Muscle of leg (tissue), 11 donors: Measurements from ENCODE around the gene PCP2. TPM values are rescaled to one million over a fixed set of nuclear protein-coding genes. Genes with fewer than 3 reads are reported as not detected.
A peak's percentile ranks its signal among the peaks of the same experiment; 100 is the strongest.

ENCODE experiments used
- DNase-seq: peaks from one replicate; pipeline ENCODE4 v3.0.0; 2013
- H3K27ac ChIP-seq: one replicate; pipeline ENCODE4 v1.5.1; 2013; ENCODE audit warnings: mild to moderate bottlenecking, low read length, control low read depth
- H3K27me3 ChIP-seq: one replicate; pipeline ENCODE4 v1.6.1; 2013; ENCODE audit warnings: low read length; ENCODE audit not compliant: control insufficient read depth, insufficient read depth
- H3K36me3 ChIP-seq: one replicate; pipeline ENCODE4 v1.6.1; 2013; ENCODE audit warnings: low read length; ENCODE audit not compliant: control insufficient read depth, insufficient read depth
- H3K4me1 ChIP-seq: one replicate; pipeline ENCODE4 v1.6.1; 2013; ENCODE audit warnings: low read length; ENCODE audit not compliant: control insufficient read depth, insufficient read depth
- H3K4me3 ChIP-seq: one replicate; pipeline ENCODE4 v1.5.1; 2013; ENCODE audit warnings: low read length, control low read depth
- H3K9me3 ChIP-seq: replicated peaks from 2 replicates; pipeline ENCODE4 v1.6.1; 2013; ENCODE audit warnings: low read depth, low read length; ENCODE audit not compliant: control insufficient read depth
- WGBS: methylation state at CpG from one replicate; pipeline ENCODE4 v1.1.5; 2013; ENCODE audit warnings: missing lambda C conversion rate; ENCODE audit not compliant: insufficient coverage; 5-methylcytosine and 5-hydroxymethylcytosine counted together
- polyA plus RNA-seq, 8 donors: library from polyadenylated mRNA; unstranded; fragments of 120-200 nt; gene quantifications; one replicate each; pipeline versions ENCODE4 v1.2.1 to v1.2.3, GENCODE V29; 2013; ENCODE audit warnings: inconsistent platforms in 1 of 8, low replicate concordance in 1 of 8; ENCODE audit not compliant: insufficient read length in 8 of 8, insufficient read depth in 1 of 8
- total RNA-seq: library from RNA; stranded (reverse); fragments of 120-200 nt; gene quantifications from one replicate; pipeline ENCODE4 v1.2.4, GENCODE V29; 2013

The PCP2 gene
- total and polyA plus RNA-seq, 9 donors: 0.32 TPM; not detected in 8

DNA sequence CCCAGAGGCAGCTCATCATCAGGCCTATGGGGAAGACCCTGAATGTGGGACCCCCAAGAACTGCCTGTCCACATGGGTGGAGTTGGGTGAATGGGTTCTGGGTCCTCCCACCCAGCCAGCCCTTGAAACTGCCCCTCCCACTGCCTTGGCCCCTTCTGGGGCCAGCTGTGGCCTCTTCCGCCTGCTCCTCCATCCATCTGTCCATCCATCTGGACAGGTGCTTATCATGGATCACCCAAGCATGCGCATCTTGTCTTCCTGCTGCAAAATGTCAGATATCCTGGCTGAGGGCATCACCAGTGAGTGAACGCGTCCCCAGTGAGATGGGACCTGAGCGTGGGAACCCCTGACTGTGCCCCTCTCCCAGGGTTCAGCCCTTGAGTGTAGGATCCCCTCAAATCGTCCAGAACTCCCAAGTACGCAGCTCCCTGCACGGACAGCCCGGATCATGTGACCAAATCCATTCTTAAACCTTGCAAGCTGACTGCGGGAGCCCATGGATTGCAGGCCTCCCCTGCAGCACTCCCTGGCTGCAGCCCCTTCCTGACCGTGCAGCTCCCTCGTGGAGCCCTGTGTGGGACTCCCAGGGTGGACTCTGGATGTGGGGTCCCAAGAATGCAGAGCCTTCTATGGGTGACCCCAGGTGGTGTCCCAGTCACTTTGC, 5.4 kb upstream of the PCP2 start:
- WGBS: 65% methylated on average over 8 of the region's 12 CpGs
- Histone ChIP-seq H3K27me3 (peaks cover 27% of the 10 kb centered on the region), H3K9me3 (no peaks in the 10 kb centered on the region), H3K4me1 (no peaks in the 10 kb centered on the region), H3K4me3 (no peak overlapping the region), H3K36me3 (no peaks in the 10 kb centered on the region), H3K27ac (no peak overlapping the region)
- no peak for DNase-seq

DNA sequence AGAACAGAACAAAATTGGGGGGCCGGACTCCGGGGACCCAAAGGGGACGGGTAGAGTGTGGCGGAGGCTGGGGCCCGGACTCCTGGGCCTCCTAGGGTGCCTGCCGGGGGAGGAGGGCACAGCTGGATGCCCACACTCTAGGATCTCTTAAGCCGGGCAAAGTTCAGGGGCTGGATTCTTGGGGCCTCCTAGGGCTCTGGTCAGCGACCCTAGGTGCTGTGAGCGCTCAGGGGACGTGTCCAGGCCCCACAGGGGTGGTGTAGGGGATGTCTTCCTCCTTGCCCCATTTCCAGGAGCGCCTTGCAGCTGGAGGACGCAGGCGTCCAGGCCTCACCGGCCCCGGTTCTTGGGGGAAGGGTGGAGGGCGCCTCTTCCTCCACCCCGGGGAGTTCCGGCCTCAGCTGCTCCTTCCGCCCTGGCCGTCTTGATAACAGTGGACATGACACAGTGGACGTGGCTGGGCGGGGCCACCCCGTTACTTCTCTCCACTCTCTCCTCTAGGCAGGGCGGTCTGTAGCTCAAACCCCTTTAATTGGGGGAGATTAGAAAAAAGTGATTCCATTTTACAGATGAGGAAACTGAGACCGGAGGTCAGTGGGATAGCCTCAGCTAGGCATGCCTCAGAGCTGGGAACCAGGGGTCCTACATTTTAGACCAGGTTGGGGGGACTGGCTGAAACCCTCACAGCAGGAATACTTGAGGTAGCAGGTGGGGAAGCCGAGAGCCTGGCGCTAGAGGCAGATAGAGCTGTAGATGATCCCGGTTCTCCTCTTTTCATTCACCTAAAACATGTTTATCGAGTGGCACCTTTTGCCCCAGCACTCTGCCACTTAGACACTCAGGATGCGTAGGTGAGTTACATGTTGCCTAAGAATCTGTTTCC, 4.1 kb upstream of the PCP2 start:
- H3K27me3 ChIP-seq: peaks cover 27% of the 10 kb centered on the region
- 38% methylated on average over 16 of the region's 30 CpGs for WGBS

DNA sequence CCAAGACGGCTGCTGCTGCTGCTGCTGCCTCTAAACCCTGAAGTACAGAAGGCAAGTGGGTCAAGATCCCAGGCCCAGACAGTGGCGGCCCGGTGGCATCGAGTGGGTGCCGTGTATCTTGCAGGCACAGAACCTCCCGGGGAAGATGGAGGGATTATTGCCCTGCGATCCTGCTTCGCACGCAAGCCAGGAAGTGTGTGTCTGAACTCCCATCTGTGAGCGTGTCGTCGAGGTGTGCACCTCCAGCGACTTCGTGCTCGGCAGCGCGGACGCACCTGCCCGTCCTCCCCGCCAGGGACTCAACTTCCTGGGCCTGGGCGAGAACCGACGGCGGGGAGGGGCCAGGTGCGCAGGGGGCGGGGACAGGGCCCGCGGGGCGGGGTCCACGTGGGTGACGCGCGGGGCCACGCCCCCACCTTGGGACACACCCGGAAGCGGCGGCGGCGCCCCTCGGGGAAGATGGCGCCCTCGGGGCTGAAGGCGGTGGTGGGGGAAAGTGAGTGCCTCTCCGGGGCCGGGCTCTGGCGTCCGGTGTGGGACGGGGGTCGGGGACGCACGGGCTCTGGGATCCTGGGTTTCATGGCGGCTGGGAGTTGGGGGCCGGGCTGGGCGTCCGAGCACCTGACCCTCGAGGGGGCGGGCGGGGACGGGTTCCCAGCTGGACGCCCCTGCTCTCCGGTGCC, 3.3 kb upstream of the PCP2 start, which contains the start of gene STXBP2:
STXBP2 (plus strand) TSS at position 420 of the 683 bp plus-strand sequence; CDS start at position 460, 40 bp downstream.
- H3K27me3 ChIP-seq: peaks cover 27% of the 10 kb centered on the region

More for the DNA sequence above, 4.1 kb upstream of the PCP2 start:
- H3K4me1 ChIP-seq: no peaks in the 10 kb centered on the region
- no peaks in the 10 kb centered on the region for H3K36me3 ChIP-seq
- peak overlapping the region; percentile 27 for H3K4me3 ChIP-seq
- peak; percentile 27 for DNase-seq
- peak overlapping the region; percentile 3 for H3K27ac ChIP-seq
- H3K9me3 ChIP-seq: no peaks in the 10 kb centered on the region

DNA sequence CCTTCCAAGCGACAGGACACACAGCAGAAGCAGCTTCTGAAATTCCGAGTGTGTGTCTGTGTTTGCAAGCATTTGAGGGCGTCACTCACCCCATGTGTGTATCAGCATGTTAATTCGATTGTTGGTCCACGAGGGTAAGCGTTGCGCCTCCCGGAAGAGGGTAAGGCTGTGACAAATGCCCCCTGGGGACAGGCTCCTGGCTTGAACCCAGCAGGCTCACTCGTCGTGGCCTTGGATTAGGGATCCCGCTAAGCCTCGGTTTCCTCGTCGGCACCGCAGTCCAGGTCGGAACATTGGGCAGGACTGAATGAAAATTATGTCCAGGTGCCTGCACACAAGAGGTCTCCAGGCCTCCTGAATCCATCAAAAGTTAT, 2.8 kb upstream of the PCP2 start:
- Histone ChIP-seq H3K27ac (no peak overlapping the region), H3K36me3 (peaks cover 10% of the 10 kb centered on the region), H3K9me3 (no peaks in the 10 kb centered on the region), H3K4me1 (no peaks in the 10 kb centered on the region), H3K4me3 (no peak overlapping the region), H3K27me3 (peaks cover 27% of the 10 kb centered on the region)
- DNase-seq: no peak
- WGBS: 60% methylated on average over 16 of the region's 16 CpGs

More for the DNA sequence above, 3.3 kb upstream of the PCP2 start, which contains the start of gene STXBP2:
- H3K4me3 ChIP-seq: peak within 1 kb of the TSS; percentile 27
- 7% methylated on average over 60 of the region's 61 CpGs for WGBS
- no peaks in the 10 kb centered on the region for H3K4me1 ChIP-seq
- no peaks in the 10 kb centered on the region for H3K9me3 ChIP-seq
- no peak for DNase-seq
- H3K36me3 ChIP-seq: peaks cover 7% of the 10 kb centered on the region
- H3K27ac ChIP-seq: peak within 1 kb of the TSS; percentile 3

DNA sequence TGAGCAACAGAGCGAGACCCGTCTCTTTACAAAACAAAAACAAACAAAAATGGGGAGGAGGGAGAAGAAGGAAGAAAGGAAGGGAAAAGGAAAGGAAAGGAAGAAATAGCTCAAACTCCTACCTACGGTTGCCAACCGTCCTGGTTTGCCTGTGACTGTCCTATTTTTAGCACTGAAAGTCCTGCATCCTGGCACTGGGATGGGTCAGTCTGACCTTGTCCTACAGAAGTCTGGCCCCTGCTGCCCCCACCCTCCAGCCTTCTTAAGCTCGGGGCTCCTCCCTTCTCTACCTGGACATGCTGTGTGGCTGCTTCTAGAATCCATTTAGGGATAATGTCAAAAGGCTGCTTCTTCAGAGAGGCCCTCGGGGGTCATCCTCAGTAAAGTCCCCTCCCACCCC, 2.2 kb upstream of the PCP2 start:
- no peak for DNase-seq
- Histone ChIP-seq H3K27ac (no peak overlapping the region), H3K36me3 (peaks cover 10% of the 10 kb centered on the region), H3K4me3 (no peak overlapping the region), H3K27me3 (peaks cover 27% of the 10 kb centered on the region), H3K4me1 (peaks cover 2% of the 10 kb centered on the region), H3K9me3 (no peaks in the 10 kb centered on the region)
- WGBS: 86% methylated on average over 1 of the region's 6 CpGs

DNA sequence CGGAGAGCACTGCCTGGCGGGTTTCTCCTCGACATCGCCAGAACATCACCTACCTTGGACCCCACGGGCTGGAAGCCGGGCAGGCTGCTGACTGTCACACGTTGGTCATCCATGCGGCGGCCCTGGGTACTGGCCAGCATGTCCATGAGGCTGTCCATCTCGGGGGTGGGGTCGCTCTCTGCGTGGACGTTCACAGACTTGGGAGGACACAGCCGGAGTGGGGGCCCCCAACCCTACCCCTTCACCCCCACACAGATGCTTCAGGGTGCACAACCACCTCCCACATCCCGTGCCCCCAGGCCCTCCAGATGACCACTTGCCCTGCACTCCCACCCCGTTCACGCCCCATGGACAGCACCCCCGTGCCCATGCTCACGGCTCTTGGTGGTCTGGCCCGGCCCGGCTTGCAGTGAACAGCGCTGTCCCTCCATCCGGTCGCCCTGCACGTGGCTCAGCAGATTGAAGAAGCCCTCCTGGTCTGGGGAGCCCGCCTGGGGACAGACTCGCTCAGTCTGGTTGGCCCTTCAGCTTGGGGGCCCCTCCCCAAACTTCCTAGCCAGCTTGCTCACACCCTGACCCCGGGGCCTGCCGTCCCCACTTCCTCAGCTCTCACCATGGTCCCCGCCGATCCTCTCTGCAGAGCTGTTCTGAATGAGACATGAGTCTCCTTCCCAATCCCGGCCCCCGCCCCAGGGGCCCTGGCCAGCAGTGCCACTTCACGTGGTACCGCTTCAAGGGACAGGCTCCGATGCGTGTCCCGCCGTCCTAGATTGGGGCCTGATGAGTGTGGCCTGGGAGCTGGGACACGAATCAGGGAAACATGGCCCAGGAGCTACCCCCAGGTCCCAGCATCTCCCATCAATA, 947 bp downstream of the PCP2 start:
- no peak overlapping the region for H3K4me3 ChIP-seq
- 91% methylated on average over 33 of the region's 40 CpGs for WGBS
- peaks cover 22% of the 10 kb centered on the region for H3K27me3 ChIP-seq
- H3K9me3 ChIP-seq: no peaks in the 10 kb centered on the region
- peaks cover 10% of the 10 kb centered on the region for H3K36me3 ChIP-seq
- DNase-seq: no peak
- no peak overlapping the region for H3K27ac ChIP-seq
- H3K4me1 ChIP-seq: peaks cover 21% of the 10 kb centered on the region

DNA sequence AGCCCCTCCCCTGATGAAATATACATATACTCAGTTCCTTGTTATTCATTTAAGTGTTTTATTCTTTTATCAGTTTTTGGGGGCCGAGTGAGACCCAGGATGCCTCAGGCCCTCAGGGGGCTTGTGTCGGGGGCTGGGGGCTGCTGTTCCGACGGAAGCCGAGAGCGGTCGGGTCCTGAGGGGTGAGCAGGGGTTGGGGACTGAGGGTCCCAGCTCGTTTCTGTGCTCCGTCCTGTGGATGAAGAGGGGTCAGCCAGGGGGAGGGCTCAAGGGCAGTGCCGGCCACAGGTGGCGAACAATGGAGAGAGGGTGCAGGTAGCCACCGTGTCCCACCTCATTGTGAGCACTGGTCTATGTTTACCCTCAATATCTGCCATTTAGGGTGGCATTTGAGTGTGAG, 1.9 kb downstream of the PCP2 start:
- H3K9me3 ChIP-seq: no peaks in the 10 kb centered on the region
- H3K27ac ChIP-seq: no peak overlapping the region
- no peak overlapping the region for H3K4me3 ChIP-seq
- no peak for DNase-seq
- peaks cover 14% of the 10 kb centered on the region for H3K27me3 ChIP-seq
- H3K36me3 ChIP-seq: peaks cover 18% of the 10 kb centered on the region
- 88% methylated on average over 9 of the region's 12 CpGs for WGBS
- peaks cover 21% of the 10 kb centered on the region for H3K4me1 ChIP-seq

DNA sequence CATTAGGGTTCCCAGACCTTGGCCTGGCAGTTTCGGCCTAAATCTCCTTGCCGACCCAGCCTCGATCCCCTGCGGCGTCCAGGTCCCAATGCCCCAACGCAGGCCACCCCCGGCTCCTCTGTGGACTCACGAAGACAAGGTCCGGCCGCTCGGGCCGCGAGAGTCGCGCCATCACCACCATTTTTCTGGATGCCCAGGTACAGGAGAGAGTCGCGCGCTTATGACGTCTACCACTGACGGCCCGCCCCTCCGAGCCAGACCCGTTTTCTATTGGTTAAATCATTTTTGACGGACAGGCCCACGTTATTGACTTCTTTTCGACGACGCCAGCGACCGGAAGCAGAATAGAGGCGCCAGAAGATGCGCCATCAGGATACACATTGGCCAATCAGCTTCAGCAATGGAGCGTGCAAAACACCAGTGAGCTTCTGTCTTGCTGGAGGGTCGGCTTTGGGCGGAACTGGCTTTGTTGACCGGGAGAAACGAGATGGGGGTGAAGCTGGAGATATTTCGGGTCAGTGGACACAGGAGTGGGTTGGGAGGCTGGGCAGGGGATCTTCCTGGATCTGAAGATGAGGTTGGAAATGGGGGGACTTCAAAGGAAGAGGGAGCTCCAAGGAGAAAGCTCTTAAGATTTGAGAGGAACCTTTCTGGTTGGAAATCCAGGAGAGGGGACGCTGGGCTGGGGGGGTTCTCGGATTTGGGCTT, 4.0 kb downstream of the PCP2 start, which contains the start of the genes PET100 and XAB2:
PET100 (plus strand) TSS at position 447 of the 708 bp plus-strand sequence; CDS start at position 488, 41 bp downstream.
XAB2 (minus strand) TSS at position 199 of the 708 bp plus-strand sequence; CDS start at position 181, 18 bp downstream.
- H3K27ac ChIP-seq: peak within 1 kb of the TSS; percentile 48
- H3K9me3 ChIP-seq: no peaks in the 10 kb centered on the region
- peak; percentile 100 for DNase-seq
- no peaks in the 10 kb centered on the region for H3K27me3 ChIP-seq
- peaks cover 28% of the 10 kb centered on the region for H3K36me3 ChIP-seq
- H3K4me3 ChIP-seq: peak within 1 kb of the TSS; percentile 93
- peaks cover 21% of the 10 kb centered on the region for H3K4me1 ChIP-seq
- under 1% methylated on average over 39 of the region's 40 CpGs for WGBS
